ENCODE results near the gene LACC1. TPM values are rescaled to one million over a fixed set of nuclear protein-coding genes. Genes with fewer than 3 reads are reported as not detected.

The LACC1 gene
- total RNA-seq: 11.9 TPM
- long read RNA-seq, full-length matches to known transcripts: 12 of 27 reads
- long read RNA-seq, partial matches to known transcripts: 1 of 27 reads
- long read RNA-seq, other reads (novel, unspliced or antisense): 14 of 27 reads

GRCh38 chr13:43879755-43880181, at the start of gene LACC1:
TSS of gene LACC1 (plus strand) at chr13:43879904. CDS start at chr13:43880986, 1,082 bp downstream.
- peak within 1 kb of the TSS; percentile 97 for H3K27ac ChIP-seq
- peaks cover 32% of the 10 kb centered on the region for H3K4me1 ChIP-seq
- peak within 1 kb of the TSS; percentile 70 for H3K4me3 ChIP-seq
- H3K36me3 ChIP-seq: no peaks in the 10 kb centered on the region
- intact Hi-C loops (cut with DNase I): no loop called here
- DNase-seq: peak; percentile 78
- no peak for TF ChIP-seq CTCF (IDR thresholded peaks at IDR 0.05)
- no peaks in the 10 kb centered on the region for H3K9me3 ChIP-seq
- peak; percentile 90 to 91 for ATAC-seq
- H3K27me3 ChIP-seq (ENCODE audit: low read depth): no peaks in the 10 kb centered on the region

- DNase-seq (no peak), ATAC-seq (no peak)
- TF ChIP-seq CTCF (IDR thresholded peaks at IDR 0.05): no peak
- Histone ChIP-seq H3K36me3 (no peaks in the 10 kb centered on the region), H3K4me3 (no peak overlapping the region), H3K27me3 (ENCODE audit: low read depth) (no peaks in the 10 kb centered on the region), H3K4me1 (no peaks in the 10 kb centered on the region), H3K27ac (no peak overlapping the region), H3K9me3 (no peaks in the 10 kb centered on the region)
- intact Hi-C loops (cut with DNase I): no loop called here
Measured at GRCh38 chr13:43830497-43830881, 49.2 kb upstream of the LACC1 start.

GRCh38 chr13:43831088-43831487, 48.6 kb upstream of the LACC1 start:
- TF ChIP-seq CTCF (IDR thresholded peaks at IDR 0.05): no peak
- no peaks in the 10 kb centered on the region for H3K27me3 ChIP-seq (ENCODE audit: low read depth)
- H3K4me3 ChIP-seq: no peak overlapping the region
- H3K27ac ChIP-seq: no peak overlapping the region
- no peaks in the 10 kb centered on the region for H3K36me3 ChIP-seq
- H3K4me1 ChIP-seq: no peaks in the 10 kb centered on the region
- DNase-seq (no peak), ATAC-seq (no peak)
- no peaks in the 10 kb centered on the region for H3K9me3 ChIP-seq
- intact Hi-C loops (cut with DNase I): no loop called here

GRCh38 chr13:43835701-43836100, 44.0 kb upstream of the LACC1 start:
- H3K4me1 ChIP-seq: no peaks in the 10 kb centered on the region
- TF ChIP-seq CTCF (IDR thresholded peaks at IDR 0.05): no peak
- no peak overlapping the region for H3K4me3 ChIP-seq
- DNase-seq: no peak
- H3K27me3 ChIP-seq (ENCODE audit: low read depth): no peaks in the 10 kb centered on the region
- ATAC-seq: no peak
- intact Hi-C loops (cut with DNase I): no loop called here
- H3K27ac ChIP-seq: no peak overlapping the region
- H3K36me3 ChIP-seq: no peaks in the 10 kb centered on the region
- no peaks in the 10 kb centered on the region for H3K9me3 ChIP-seq

- Histone ChIP-seq H3K4me3 (no peak overlapping the region), H3K4me1 (no peaks in the 10 kb centered on the region), H3K36me3 (no peaks in the 10 kb centered on the region), H3K9me3 (no peaks in the 10 kb centered on the region), H3K27ac (no peak overlapping the region), H3K27me3 (ENCODE audit: low read depth) (no peaks in the 10 kb centered on the region)
- intact Hi-C loops (cut with DNase I): no loop called here
- DNase-seq (no peak), ATAC-seq (no peak)
- no peak for TF ChIP-seq CTCF (IDR thresholded peaks at IDR 0.05)
Measured at GRCh38 chr13:43838909-43839308, 40.8 kb upstream of the LACC1 start.
